Upper lobe of left lung (tissue), 4 donors: ENCODE data around the gene CLSTN1.

Experiments
- CTCF ChIP-seq, 6 experiments: fragments of 450-650 bp in 4 of 6; fragments of 200-600 bp in 2 of 6; sonication (generic) in 2 of 6; IDR thresholded peaks; one replicate each; pipeline ENCODE4 v1.5.1; 2016 to 2019; ENCODE audit warnings: antibody characterized with exemption in 6 of 6
- EP300 ChIP-seq, 4 donors: sonication (generic); formaldehyde crosslinking; IDR thresholded peaks; one replicate each; pipeline ENCODE4 v1.5.1; 2017; ENCODE audit warnings: antibody characterized with exemption in 4 of 4, control low read depth in 2 of 4
- POLR2A ChIP-seq, 4 donors: fragments of 450-650 bp; IDR thresholded peaks; one replicate each; pipeline ENCODE4 v1.5.1; 2016 to 2017; ENCODE audit warnings: antibody characterized with exemption in 4 of 4, mild to moderate bottlenecking in 2 of 4
- POLR2AphosphoS5 ChIP-seq, 2 donors: sonication (generic); formaldehyde crosslinking; IDR thresholded peaks; one replicate each; pipeline ENCODE4 v1.5.1; 2017; ENCODE audit warnings: antibody characterized with exemption in 2 of 2

GRCh38 chr1:9687874-9688582 is 135.7 kb downstream of the CLSTN1 start:
- TF ChIP-seq CTCF (IDR thresholded peaks at IDR 0.05) = no peak
- TF ChIP-seq POLR2A (IDR thresholded peaks at IDR 0.05) = no peak
- TF ChIP-seq EP300 (IDR thresholded peaks at IDR 0.05) = no peak
- TF ChIP-seq POLR2AphosphoS5 (IDR thresholded peaks at IDR 0.05) = no peak
